ENCODE data around the gene POLR3E.

GRCh38 chr16:22358000-22358399 is 60.8 kb downstream of the POLR3E start:
- TF ChIP-seq CTCF (IDR thresholded peaks at IDR 0.05; ENCODE audit: insufficient read depth, low read depth, low read length) (no peak), EZH2 (IDR thresholded peaks at IDR 0.05; ENCODE audit: insufficient read depth, low read length) (no peak)

Data from astrocyte (in vitro differentiated cells and primary cell).